A172 (cell line): Measurements from ENCODE around the gene ALDH1L1. TPM values are rescaled to one million over a fixed set of nuclear protein-coding genes. Genes with fewer than 3 reads are reported as not detected.

Source experiments
- DNase-seq: peaks from one replicate; pipeline ENCODE4 v3.0.0-alpha.2; 2015; ENCODE audit warnings: low spot score
- total RNA-seq: library from RNA; depleted of rRNA; stranded (reverse); fragments of >200 nt; shearing (Covaris generic); gene quantifications from 2 replicates; pipeline ENCODE4 v1.2.3, GENCODE V29; 2014; rRNA removed

Gene ALDH1L1
- total RNA-seq, 1 experiment from 2014 or later: not detected

GRCh38 chr3:126054870-126055269 is 125.5 kb downstream of the ALDH1L1 start:
- no peak for DNase-seq

DNA sequence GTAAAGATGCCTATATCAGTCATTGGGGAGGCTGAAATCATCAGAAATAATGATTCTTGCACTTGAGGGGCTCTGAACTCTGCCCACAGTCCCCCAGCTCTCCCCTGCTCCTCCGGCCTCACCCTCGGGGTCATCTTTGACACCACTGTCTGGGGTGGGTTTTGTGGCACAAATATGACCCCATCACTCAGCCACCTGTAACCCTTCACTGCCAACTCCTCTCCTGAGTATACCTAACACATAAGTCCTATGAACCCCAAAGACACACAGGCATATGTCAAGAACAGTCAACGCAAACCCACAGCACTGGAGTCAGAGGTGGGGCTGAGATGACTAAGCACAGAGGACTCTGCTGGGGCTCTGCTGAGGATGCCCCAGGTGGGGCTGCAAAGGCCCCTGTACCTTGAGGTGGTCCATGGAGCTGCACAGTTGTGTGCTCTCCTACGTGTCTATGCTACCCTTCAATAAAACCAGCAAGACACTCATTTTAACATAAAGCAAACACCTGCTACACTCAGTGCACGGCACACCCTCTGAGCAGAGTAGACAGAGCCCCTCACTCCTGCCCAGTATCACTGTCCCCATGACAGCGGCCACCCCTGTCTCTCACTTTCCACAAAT is 126.3 kb downstream of the ALDH1L1 start:
- no peak for DNase-seq

Other genes with a start within 250 kb of the ALDH1L1 start
- gene ROPN1B, start 211.4 kb downstream of the ALDH1L1 start, total RNA-seq: not detected in 2 replicates
- gene SLC41A3, start 96.5 kb downstream of the ALDH1L1 start, total RNA-seq: 40.9 and 42.3 TPM in 2 replicates
- 0.03 and 0.31 TPM in 2 replicates for gene KLF15, start 176.8 kb upstream of the ALDH1L1 start, total RNA-seq
- not detected in 2 replicates for gene CFAP100, start 214.3 kb upstream of the ALDH1L1 start, total RNA-seq